GM12878 (cell line): ENCODE results near the gene LRRC26. TPM values are rescaled to one million over a fixed set of nuclear protein-coding genes. Genes with fewer than 3 reads are reported as not detected.
A peak's percentile ranks its signal among the peaks of the same experiment; 100 is the strongest.

Source experiments
- ATAC-seq: fragments of 200-7000 bp; cut with Tn5 transposase; 3 replicates; pipeline ENCODE4 v1.9.1; 2020; ENCODE audit warnings: mild to moderate bottlenecking, moderate library complexity
- BruUV-seq: library from RNA; stranded (reverse); fragments of 400-500 nt; replicated peaks from 2 replicates; lab custom pipeline; 2021; lab: Mats Ljungman, UMichigan
- CTCF ChIA-PET: fragments of 300-600 bp; sonication (Branson Sonifier 250); formaldehyde crosslinking; extraction: SDS; loops from one replicate; lab custom pipeline; 2021; ENCODE audit warnings: inconsistent platforms; lab: Yijun Ruan, JAX
- POLR2A ChIA-PET: fragments of 350-600 bp; formaldehyde crosslinking; extraction: SDS; loops from one replicate; lab custom pipeline; 2021; ENCODE audit warnings: inconsistent platforms; lab: Charles Lee
- RAD21 ChIA-PET: fragments of 300-600 bp; sonication (Branson Sonifier 250); formaldehyde crosslinking; loops from one replicate; lab custom pipeline; 2023; ENCODE audit warnings: antibody characterized with exemption; ENCODE audit not compliant: unreplicated experiment; lab: Charles Lee
- SMC1A ChIA-PET: fragments of 300-600 bp; sonication (Branson Sonifier 250); formaldehyde crosslinking; loops from one replicate; lab custom pipeline; 2023; ENCODE audit not compliant: unreplicated experiment, uncharacterized antibody; lab: Charles Lee
- DNase-seq: peaks from one replicate; pipeline ENCODE4 v3.0.0-alpha.2; 2011; ENCODE audit warnings: low read depth, low spot score
- FAIRE-seq: peaks from 3 replicates; lab custom pipeline; 2011; peaks lifted over from hg19 to GRCh38; lab: Jason Lieb, UNC
- H2AFZ ChIP-seq: 2 replicates; pipeline ENCODE4 v1.6.0; 2011; ENCODE audit warnings: low read depth, low read length, control low read depth; ENCODE audit not compliant: control insufficient read depth
- H3K27ac ChIP-seq: 2 replicates; pipeline ENCODE4 v1.5.1; 2011; ENCODE audit warnings: control low read depth; ENCODE audit not compliant: control insufficient read depth, insufficient read depth
- H3K27me3 ChIP-seq, 2 experiments: replicated peaks in 1 of 2; 2 replicates each; pipeline versions ENCODE4 v1.6.0 to v1.6.1; 2011; ENCODE audit warnings: low read length in 1 of 2; ENCODE audit not compliant: control insufficient read depth in 2 of 2, insufficient read depth in 2 of 2
- H3K36me3 ChIP-seq, 2 experiments: 2 replicates each; pipeline ENCODE4 v1.5.1; 2011; ENCODE audit warnings: low read length in 1 of 2; ENCODE audit not compliant: control insufficient read depth in 2 of 2, insufficient read depth in 2 of 2
- H3K4me1 ChIP-seq: 2 replicates; pipeline ENCODE4 v1.6.1; 2011; ENCODE audit warnings: mild to moderate bottlenecking, low read length, moderate library complexity, mixed read lengths; ENCODE audit not compliant: control insufficient read depth, insufficient read depth
- H3K4me2 ChIP-seq: 2 replicates; pipeline ENCODE4 v1.6.0; 2011; ENCODE audit warnings: control low read depth; ENCODE audit not compliant: control insufficient read depth, insufficient read depth
- H3K4me3 ChIP-seq: fragments of 200-600 bp; sonication (generic); 2 replicates; pipeline ENCODE4 v1.5.1; 2016
- H3K79me2 ChIP-seq: 2 replicates; pipeline ENCODE4 v1.6.0; 2011; ENCODE audit warnings: low read length; ENCODE audit not compliant: control insufficient read depth, insufficient read depth
- H3K9ac ChIP-seq: 2 replicates; pipeline ENCODE4 v1.8.0; 2011; ENCODE audit warnings: low read length, control low read depth, mixed read lengths; ENCODE audit not compliant: control insufficient read depth, insufficient read depth
- H3K9me3 ChIP-seq: replicated peaks from 3 replicates; pipeline ENCODE4 v1.5.1; 2011; ENCODE audit warnings: mild to moderate bottlenecking, low read length; ENCODE audit not compliant: control insufficient read depth, insufficient read depth
- H4K20me1 ChIP-seq: 2 replicates; pipeline ENCODE4 v1.6.0; 2011; ENCODE audit not compliant: control insufficient read depth, insufficient read depth
- BRCA1 ChIP-seq: IDR thresholded peaks from 2 replicates; pipeline ENCODE4 v1.6.1; 2011; ENCODE audit warnings: low read depth, low read length, improper control_type of control experiment
- FOS ChIP-seq: IDR thresholded peaks from 3 replicates; pipeline ENCODE4 v1.6.1; 2011; ENCODE audit warnings: borderline replicate concordance; ENCODE audit not compliant: insufficient read length; ENCODE audit errors: extremely low read depth
- HCFC1 ChIP-seq: fragments of 150-350 bp; IDR thresholded peaks from 2 replicates; pipeline ENCODE4 v1.6.1; 2014; ENCODE audit warnings: low read length
- KDM1A ChIP-seq: fragments of 200-600 bp; sonication (generic); IDR thresholded peaks from 2 replicates; pipeline ENCODE4 v1.6.1; 2016; ENCODE audit warnings: borderline replicate concordance
- NFIC ChIP-seq: IDR thresholded peaks from 2 replicates; pipeline ENCODE4 v1.6.1; 2012; ENCODE audit warnings: low read depth, mild to moderate bottlenecking, inconsistent platforms, low read length, moderate library complexity
- POLR2A ChIP-seq: IDR thresholded peaks from 2 replicates; pipeline ENCODE4 v1.6.1; 2011; ENCODE audit warnings: low read depth, mild to moderate bottlenecking, low read length
- TBL1XR1 ChIP-seq: IDR thresholded peaks from 2 replicates; pipeline ENCODE4 v1.6.1; 2012; ENCODE audit warnings: low read depth, low read length, improper control_type of control experiment
- TCF12 ChIP-seq: IDR thresholded peaks from 2 replicates; pipeline ENCODE4 v1.6.1; 2011; ENCODE audit warnings: low read depth, mild to moderate bottlenecking, low read length
- WGBS: methylation state at CpG from one replicate; pipeline ENCODE4 v1.1.6; 2016; ENCODE audit warnings: low lambda C conversion rate; ENCODE audit not compliant: insufficient replicate concordance, insufficient coverage; ENCODE audit errors: missing lambda C conversion rate; 5-methylcytosine and 5-hydroxymethylcytosine counted together
- in situ Hi-C: fragments of 300-500 bp; cut with MboI; formaldehyde crosslinking; loops from 9 replicates; pipeline ENCODE4 v1.14.3; 2018; ENCODE audit warnings: mixed read lengths
- intact Hi-C: fragments of 100-400 bp; cut with micrococcal nuclease; formaldehyde crosslinking; loops from one replicate; pipeline ENCODE4 v1.14.2; 2022; ENCODE audit not compliant: unreplicated experiment
- polyA plus RNA-seq, 11 experiments: library from polyadenylated mRNA; depleted of rRNA in 4 of 11; unstranded in 6 of 11; stranded (reverse) in 5 of 11; fragments of >200 nt; fragmentation: Nextera tagmentation in 4 of 11; fragmentation: Illumina TruSeq in 1 of 11; extraction: Ambion mirVana in 4 of 11; extraction: Trizol in 1 of 11; gene quantifications; 1 replicate in 1 of 11; 2 replicates in 10 of 11; pipeline versions ENCODE4 v1.2.1 to v1.2.3, GENCODE V29; 2011 to 2016; ENCODE audit warnings: inconsistent platforms in 2 of 11, missing spikeins in 2 of 11, low read depth in 1 of 11
- total RNA-seq, 4 experiments: library from RNA; depleted of rRNA in 3 of 4; stranded (reverse); fragments of >200 nt in 3 of 4; fragmentation: Illumina TruSeq in 1 of 4; extraction: Trizol in 1 of 4; gene quantifications; 2 replicates each; pipeline versions ENCODE4 v1.2.1 to v1.2.3, GENCODE V29; 2013 to 2021
- TF ChIP-seq, protein P1 (sequence below): IDR thresholded peaks from 2 replicates; pipeline ENCODE4 v1.6.1; 2012; ENCODE audit warnings: low read depth, low read length, improper control_type of control experiment
- TF ChIP-seq, protein P2 (sequence below): fragments of 450-650 bp; IDR thresholded peaks from 2 replicates; pipeline ENCODE4 v1.6.1; 2017; ENCODE audit warnings: antibody characterized with exemption, mild to moderate bottlenecking, moderate library complexity

Gene LRRC26
- total and polyA plus RNA-seq, 10 of the 15 experiments (the other 5 are each of a cell fraction or from before 2014, with no cell fraction given), result 0.29 to 0.91 (median 0.64) TPM; not detected in 5

DNA sequence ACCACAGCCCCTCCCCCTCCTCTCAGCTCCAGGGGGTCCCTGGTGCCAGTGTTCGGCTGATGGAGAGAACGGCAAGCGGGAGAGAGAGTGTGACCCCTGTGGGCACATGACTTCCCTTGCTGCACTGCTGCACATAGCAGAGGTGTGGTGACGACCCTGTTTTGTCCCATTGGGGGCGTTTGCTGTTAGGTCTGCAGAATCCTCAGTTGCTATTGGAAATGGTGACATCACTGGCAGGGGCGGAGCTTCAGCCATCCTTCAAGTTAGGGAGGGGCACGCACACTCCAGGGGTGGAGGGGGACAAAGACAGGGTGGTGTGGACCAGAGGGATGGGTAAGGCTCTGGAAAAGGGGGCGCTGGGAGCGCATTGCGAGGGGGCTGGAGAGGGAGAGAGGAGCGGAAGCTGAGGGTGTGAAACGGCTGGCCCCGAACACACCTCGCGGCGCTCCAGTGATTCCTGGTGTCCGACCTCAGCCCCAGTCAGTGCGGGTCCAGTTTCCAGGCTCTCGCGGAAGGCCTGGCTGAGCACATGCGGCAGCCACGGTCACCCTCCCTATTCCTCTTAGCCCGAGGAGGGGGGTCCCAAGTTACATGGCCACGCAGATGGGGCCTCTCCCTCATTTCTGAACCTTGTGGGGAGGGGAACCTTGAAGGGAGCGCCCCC lies 31.7 kb downstream of the LRRC26 start:
- Histone ChIP-seq H3K4me3 (no peak overlapping the region), H3K79me2 (no peaks in the 10 kb centered on the region), H3K4me1 (no peaks in the 10 kb centered on the region), H4K20me1 (no peaks in the 10 kb centered on the region), H3K9me3 (no peaks in the 10 kb centered on the region; the same call in 2 of the 3 replicates), H2AFZ (no peak overlapping the region), H3K27me3 (peaks cover 10 to 14% of the 10 kb centered on the region in 2 experiments), H3K4me2 (no peak overlapping the region), H3K36me3 (no peaks in the 10 kb centered on the region), H3K9ac (no peak overlapping the region), H3K27ac (no peak overlapping the region)
- ChIA-PET RAD21 (no interaction called here), SMC1A (no interaction called here), CTCF (interaction anchor here (0.9 to 1.7 kb wide), 2 partner anchors 8 to 20 kb away, joined by 3 to 4 read pairs; no protein-coding TSS in a partner anchor), POLR2A (interaction anchor here (3.1 kb wide), 1 partner anchor 11 kb away, joined by 8 read pairs; no protein-coding TSS in a partner anchor)
- intact Hi-C loops (no loop called here), in situ Hi-C loops (no loop called here)
- ATAC-seq, result peak; percentile 57
- WGBS, result 12% methylated on average over 25 of the region's 25 CpGs
- DNase-seq, result no peak
- no peak for TF ChIP-seq TCF12
- TF ChIP-seq HCFC1, result no peak
- no peak for TF ChIP-seq FOS
- TF ChIP-seq, protein P1, sequence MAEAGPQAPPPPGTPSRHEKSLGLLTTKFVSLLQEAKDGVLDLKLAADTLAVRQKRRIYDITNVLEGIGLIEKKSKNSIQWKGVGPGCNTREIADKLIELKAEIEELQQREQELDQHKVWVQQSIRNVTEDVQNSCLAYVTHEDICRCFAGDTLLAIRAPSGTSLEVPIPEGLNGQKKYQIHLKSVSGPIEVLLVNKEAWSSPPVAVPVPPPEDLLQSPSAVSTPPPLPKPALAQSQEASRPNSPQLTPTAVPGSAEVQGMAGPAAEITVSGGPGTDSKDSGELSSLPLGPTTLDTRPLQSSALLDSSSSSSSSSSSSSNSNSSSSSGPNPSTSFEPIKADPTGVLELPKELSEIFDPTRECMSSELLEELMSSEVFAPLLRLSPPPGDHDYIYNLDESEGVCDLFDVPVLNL, result no peak
- no peak for TF ChIP-seq TBL1XR1
- TF ChIP-seq KDM1A, result no peak
- no peak for TF ChIP-seq BRCA1
- no peak for TF ChIP-seq POLR2A
- TF ChIP-seq NFIC, result no peak
- TF ChIP-seq, protein P2, sequence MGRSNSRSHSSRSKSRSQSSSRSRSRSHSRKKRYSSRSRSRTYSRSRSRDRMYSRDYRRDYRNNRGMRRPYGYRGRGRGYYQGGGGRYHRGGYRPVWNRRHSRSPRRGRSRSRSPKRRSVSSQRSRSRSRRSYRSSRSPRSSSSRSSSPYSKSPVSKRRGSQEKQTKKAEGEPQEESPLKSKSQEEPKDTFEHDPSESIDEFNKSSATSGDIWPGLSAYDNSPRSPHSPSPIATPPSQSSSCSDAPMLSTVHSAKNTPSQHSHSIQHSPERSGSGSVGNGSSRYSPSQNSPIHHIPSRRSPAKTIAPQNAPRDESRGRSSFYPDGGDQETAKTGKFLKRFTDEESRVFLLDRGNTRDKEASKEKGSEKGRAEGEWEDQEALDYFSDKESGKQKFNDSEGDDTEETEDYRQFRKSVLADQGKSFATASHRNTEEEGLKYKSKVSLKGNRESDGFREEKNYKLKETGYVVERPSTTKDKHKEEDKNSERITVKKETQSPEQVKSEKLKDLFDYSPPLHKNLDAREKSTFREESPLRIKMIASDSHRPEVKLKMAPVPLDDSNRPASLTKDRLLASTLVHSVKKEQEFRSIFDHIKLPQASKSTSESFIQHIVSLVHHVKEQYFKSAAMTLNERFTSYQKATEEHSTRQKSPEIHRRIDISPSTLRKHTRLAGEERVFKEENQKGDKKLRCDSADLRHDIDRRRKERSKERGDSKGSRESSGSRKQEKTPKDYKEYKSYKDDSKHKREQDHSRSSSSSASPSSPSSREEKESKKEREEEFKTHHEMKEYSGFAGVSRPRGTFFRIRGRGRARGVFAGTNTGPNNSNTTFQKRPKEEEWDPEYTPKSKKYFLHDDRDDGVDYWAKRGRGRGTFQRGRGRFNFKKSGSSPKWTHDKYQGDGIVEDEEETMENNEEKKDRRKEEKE, result no peak
- no peak for FAIRE-seq
- BruUV-seq, result no TSS peak
